Embryonic facial prominence (tissue), 1 donor: ENCODE results near the gene SRRM4.

Experiments
- DNase-seq: peaks from one replicate; pipeline ENCODE4 v3.0.0-alpha.2; 2016; ENCODE audit errors: extremely low spot score

Gene SRRM4

DNA sequence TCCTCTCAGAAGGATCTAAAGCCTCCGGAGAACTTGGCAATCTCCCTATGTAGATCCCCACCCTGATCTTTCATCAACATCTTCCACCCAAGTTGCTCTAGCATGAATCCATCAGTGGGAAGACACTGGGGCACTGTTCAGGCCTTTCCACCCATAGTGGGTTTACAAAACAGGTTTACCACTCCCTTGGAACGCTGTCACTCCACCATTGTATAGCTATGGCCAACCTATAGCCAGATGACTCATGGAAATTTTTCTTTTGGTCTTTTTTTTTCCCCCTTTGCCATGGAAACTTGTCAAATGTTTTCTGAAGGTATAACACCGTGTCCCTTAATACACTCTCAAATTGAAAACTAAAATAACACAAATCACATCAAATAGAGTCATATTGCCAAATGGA, 186.6 kb downstream of the SRRM4 start:
- no peak for DNase-seq

DNA sequence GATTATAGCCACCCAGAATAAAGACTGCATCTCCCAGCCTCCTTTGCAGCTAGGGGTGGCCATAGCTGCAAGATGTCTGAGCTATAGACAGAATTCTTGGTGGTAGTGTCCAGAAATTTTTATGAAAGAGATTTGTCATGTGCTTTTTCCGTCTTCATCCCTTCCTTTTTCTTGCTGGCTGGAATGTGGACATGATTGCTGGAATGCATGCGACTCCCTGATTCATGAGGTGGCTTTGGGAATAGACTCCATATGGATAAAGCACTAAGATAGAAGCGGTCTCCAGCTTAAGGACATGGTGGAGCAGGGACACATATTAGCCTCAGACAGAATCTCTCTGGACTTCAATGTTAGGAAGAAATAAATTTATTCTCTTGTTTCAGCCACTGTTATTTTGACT, 187.4 kb downstream of the SRRM4 start:
- no peak for DNase-seq

- no peak for DNase-seq
Measured at GRCh38 chr12:119169150-119169549, 187.8 kb downstream of the SRRM4 start.

- DNase-seq: no peak
Measured at GRCh38 chr12:119171291-119171690, 189.9 kb downstream of the SRRM4 start.

GRCh38 chr12:119171691-119172425, 190.5 kb downstream of the SRRM4 start:
- no peak for DNase-seq

- DNase-seq: no peak
Measured at GRCh38 chr12:119175081-119175480, 193.7 kb downstream of the SRRM4 start.

GRCh38 chr12:119176267-119177055, 195.1 kb downstream of the SRRM4 start:
- peak; percentile 64 for DNase-seq

DNA sequence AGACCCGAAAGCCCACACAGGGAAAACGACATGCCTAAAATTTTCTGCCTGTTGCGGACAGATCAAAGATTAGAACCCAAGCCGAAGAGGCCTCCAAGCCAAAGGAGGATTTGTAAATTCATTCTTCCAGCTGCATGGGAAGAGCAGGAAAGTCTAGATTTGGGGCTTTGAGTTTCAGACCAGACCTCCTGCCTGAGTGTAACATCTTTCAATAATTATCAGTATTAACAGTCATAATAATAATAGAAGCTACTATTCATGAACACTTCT, 195.7 kb downstream of the SRRM4 start:
- DNase-seq: no peak

DNA sequence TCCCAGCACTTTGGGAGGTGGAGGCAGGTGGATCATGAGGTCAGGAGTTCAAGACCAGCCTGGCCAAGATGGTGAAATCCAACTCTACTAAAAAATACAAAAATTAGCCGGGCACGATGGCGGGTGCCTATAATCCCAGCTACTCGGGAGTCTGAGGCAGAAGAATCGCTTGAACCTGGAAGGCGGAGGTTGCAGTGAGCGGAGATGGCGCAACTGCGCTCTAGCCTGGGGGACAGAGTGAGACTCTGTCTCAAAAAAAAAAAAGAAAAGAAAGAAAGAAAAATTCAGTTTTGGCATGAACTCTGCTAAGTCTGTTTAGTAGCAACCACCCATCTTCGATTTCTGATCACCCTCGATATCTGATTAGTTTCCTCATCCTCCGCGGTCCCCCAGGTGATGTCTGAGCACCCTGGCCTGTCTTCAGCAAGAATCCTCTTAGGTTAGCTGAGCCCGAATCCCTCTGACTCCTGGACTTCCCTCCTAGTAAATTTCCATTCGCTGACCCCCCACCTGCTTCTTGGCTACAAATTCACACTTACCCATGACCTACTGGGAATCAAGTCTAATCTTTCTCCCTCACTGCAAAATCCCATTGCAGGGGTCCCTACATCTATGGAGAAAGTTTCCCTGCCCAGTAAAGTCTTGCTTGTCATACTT, 196.5 kb downstream of the SRRM4 start:
- no peak for DNase-seq

DNA sequence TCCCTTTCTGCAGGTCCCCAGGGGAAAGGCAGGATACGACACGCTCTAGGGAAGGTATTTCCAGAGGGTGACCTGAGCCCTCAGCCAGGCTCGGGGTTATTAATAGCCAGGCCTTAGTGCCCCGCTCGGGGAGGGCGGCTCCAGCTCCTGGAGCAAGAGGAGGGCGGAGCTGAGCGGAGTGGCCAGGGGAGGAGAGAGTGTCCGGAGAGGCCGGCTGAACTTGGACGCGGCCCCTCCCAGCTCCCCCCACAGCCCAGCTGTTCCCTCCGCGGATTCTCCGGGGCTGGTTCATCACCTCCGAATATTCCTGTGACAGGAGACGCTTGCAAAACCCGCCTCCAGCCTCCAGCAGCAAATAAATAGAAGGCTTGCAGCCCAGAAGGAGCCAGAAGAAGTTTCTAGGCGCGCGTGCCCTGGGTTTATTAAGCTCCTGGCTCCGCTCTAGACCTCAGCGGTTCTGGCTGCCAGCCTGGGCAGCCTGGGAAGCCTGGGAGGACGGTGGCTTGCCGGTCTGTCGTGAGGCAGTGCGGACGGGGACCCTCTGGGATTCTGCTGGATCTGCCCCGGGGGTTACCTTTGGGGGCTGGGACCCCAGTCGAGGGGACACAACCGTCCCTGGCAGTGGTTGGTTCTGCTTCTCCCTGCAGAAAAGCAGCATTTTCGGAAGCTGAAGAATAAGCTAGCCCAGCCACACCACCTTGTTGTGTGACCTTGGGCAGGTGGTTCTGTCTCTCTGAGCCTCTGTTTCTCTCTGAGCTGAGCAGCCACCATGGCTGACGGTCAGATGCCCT, 197.4 kb downstream of the SRRM4 start, which contains the start of gene HSPB8:
Gene HSPB8, plus strand, starts transcription at position 388 of the 791 bp plus-strand sequence. Its CDS starts 382 bp downstream, at position 770.
- DNase-seq: peak; percentile 46

DNA sequence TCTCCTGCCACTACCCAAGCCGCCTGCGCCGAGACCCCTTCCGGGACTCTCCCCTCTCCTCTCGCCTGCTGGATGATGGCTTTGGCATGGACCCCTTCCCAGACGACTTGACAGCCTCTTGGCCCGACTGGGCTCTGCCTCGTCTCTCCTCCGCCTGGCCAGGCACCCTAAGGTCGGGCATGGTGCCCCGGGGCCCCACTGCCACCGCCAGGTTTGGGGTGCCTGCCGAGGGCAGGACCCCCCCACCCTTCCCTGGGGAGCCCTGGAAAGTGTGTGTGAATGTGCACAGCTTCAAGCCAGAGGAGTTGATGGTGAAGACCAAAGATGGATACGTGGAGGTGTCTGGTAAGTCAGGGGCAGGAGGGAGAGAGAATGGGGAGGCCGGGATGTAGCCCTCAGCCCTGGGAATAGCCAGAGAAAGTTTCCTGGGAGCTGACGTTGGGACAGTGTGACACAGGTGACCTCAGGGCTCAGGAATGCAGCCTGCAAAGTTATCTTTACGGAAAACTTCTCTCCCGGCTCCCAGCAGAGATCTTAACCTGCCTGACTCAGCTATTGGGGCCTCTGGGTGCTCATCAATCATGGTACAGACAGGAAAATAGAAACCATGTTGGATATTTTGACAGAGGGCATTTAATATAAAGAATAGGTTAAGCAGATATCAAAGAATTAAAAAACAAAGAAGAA, 198.1 kb downstream of the SRRM4 start:
- no peak for DNase-seq

- no peak for DNase-seq
Measured at GRCh38 chr12:119180380-119181040, 199.2 kb downstream of the SRRM4 start.

- no peak for DNase-seq
Measured at GRCh38 chr12:119181202-119181601, 199.9 kb downstream of the SRRM4 start.

DNA sequence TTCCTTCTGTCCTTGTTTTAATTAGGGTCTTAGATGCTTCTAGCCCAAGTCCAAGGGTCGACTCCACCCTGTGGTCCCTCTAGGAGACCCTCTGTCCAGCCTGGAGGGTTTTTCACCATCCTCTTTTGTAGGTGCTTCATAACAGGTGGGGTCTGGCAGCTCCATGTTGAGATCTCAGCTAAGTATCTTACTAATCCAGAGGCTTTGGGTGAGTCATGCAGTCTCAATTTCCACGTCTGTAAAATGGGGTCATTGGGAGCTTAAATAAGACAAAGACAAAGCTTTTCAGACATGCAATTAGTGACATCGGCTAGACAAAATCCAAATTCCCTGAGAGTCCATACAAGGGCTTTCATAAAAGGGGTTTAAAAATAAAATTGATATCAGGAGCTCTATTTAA, 200.6 kb downstream of the SRRM4 start:
- DNase-seq: no peak

GRCh38 chr12:119182701-119183493, 201.6 kb downstream of the SRRM4 start:
- no peak for DNase-seq

GRCh38 chr12:119183942-119184695, 202.8 kb downstream of the SRRM4 start:
- DNase-seq: no peak

DNA sequence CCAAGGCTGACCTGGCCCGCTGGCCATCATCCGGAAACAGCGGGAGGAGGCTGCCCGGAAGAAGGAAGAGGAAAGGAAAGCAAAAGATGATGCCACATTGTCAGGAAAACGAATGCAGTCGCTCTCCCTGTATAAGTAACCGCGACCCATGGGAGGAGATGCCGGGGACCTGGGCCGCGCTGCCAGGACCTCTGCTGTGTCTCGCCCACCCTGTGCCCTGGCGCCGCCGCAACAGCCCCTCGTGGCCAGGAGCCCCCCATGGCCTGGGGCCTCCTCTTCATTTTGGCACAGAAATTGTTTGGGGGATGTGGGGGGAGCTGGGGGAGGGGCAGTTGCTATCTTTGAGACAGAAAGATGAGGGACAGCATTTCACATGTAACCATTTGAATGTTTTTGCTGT, 213.9 kb downstream of the SRRM4 start:
- no peak for DNase-seq

- DNase-seq: no peak
Measured at GRCh38 chr12:119198440-119198839, 217.1 kb downstream of the SRRM4 start.

DNA sequence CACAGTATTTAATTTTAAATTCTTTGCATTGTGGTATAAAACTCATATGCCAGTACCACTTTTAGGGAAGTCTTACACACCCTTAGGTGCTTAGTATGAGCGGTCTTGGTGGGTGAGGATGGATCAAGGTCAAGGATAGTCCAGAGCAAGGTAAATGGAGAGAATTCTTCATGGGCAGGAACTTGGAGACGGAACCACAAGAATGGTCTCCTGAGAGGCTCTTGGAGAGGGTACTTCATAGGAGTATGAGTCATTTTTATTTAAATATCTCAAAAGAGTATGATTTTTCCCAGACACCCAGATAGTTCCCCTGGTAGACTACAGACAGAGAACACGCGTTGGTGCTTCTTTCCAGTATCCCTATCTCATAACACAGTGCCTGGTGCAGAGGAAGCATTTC, 219.3 kb downstream of the SRRM4 start:
- DNase-seq: no peak
